H9 (cell line): ENCODE results near the gene EME1. TPM values are rescaled to one million over a fixed set of nuclear protein-coding genes. Genes with fewer than 3 reads are reported as not detected.

Experiments used
- DNase-seq: peaks from one replicate; pipeline ENCODE4 v3.0.0-alpha.2; 2017
- H2AFZ ChIP-seq: one replicate; pipeline ENCODE4 v1.6.1; 2013; ENCODE audit warnings: mild to moderate bottlenecking, low read length, control low read depth, moderate library complexity
- H2AK5ac ChIP-seq: 2 replicates; pipeline ENCODE4 v1.6.1; 2013; ENCODE audit warnings: low read length, control low read depth, mixed read lengths; ENCODE audit not compliant: insufficient read length
- H2BK120ac ChIP-seq: one replicate; pipeline ENCODE4 v1.6.1; 2013; ENCODE audit warnings: low read depth, mild to moderate bottlenecking, low read length, control low read depth, inconsistent platforms; ENCODE audit not compliant: poor library complexity, severe bottlenecking
- H2BK12ac ChIP-seq: 2 replicates; pipeline ENCODE4 v1.6.1; 2013; ENCODE audit warnings: low read length, control low read depth, mixed read lengths, low read depth; ENCODE audit not compliant: insufficient read length
- H2BK15ac ChIP-seq: 2 replicates; pipeline ENCODE4 v1.6.1; 2013; ENCODE audit warnings: low read depth, low read length, control low read depth
- H2BK20ac ChIP-seq: one replicate; pipeline ENCODE4 v1.6.1; 2013; ENCODE audit warnings: low read depth, mild to moderate bottlenecking, low read length, control low read depth, inconsistent platforms; ENCODE audit not compliant: poor library complexity, severe bottlenecking
- H2BK5ac ChIP-seq: 2 replicates; pipeline ENCODE4 v1.6.1; 2013; ENCODE audit warnings: low read length, control low read depth, mixed read lengths; ENCODE audit not compliant: insufficient read length
- H3K14ac ChIP-seq: 2 replicates; pipeline ENCODE4 v1.6.1; 2013; ENCODE audit warnings: low read length, control low read depth; ENCODE audit not compliant: insufficient read depth
- H3K18ac ChIP-seq: 2 replicates; pipeline ENCODE4 v1.6.1; 2013; ENCODE audit warnings: low read depth, mild to moderate bottlenecking, mixed read lengths, low read length, control low read depth; ENCODE audit not compliant: insufficient read length
- H3K23ac ChIP-seq: 2 replicates; pipeline ENCODE4 v1.6.1; 2013; ENCODE audit warnings: low read length, control low read depth, mixed read lengths, low read depth; ENCODE audit not compliant: insufficient read length
- H3K23me2 ChIP-seq: 2 replicates; pipeline ENCODE4 v1.6.1; 2013; ENCODE audit warnings: low read depth, mild to moderate bottlenecking, mixed read lengths, low read length, control low read depth; ENCODE audit not compliant: insufficient read length, poor library complexity, severe bottlenecking
- H3K27ac ChIP-seq: 2 replicates; pipeline ENCODE4 v1.5.1; 2013; ENCODE audit warnings: low read length, control low read depth, mixed read lengths, low read depth; ENCODE audit not compliant: insufficient read length
- H3K27me3 ChIP-seq: 2 replicates; pipeline ENCODE4 v1.6.1; 2013; ENCODE audit warnings: low read length, control low read depth, inconsistent platforms; ENCODE audit not compliant: insufficient read depth
- H3K4ac ChIP-seq: 2 replicates; pipeline ENCODE4 v1.6.1; 2013; ENCODE audit warnings: low read depth, mild to moderate bottlenecking, control low read depth, inconsistent platforms, low read length, moderate library complexity
- H3K4me1 ChIP-seq: 2 replicates; pipeline ENCODE4 v1.6.1; 2013; ENCODE audit warnings: low read length, control low read depth, inconsistent platforms; ENCODE audit not compliant: insufficient read depth
- H3K4me2 ChIP-seq: 2 replicates; pipeline ENCODE4 v1.6.1; 2013; ENCODE audit warnings: low read length, control low read depth, mixed read lengths; ENCODE audit not compliant: insufficient read length, insufficient read depth
- H3K56ac ChIP-seq: 2 replicates; pipeline ENCODE4 v1.6.1; 2013; ENCODE audit warnings: low read depth, mild to moderate bottlenecking, mixed read lengths, low read length, control low read depth; ENCODE audit not compliant: insufficient read length
- H3K79me1 ChIP-seq: 2 replicates; pipeline ENCODE4 v1.6.1; 2013; ENCODE audit warnings: low read depth, mild to moderate bottlenecking, moderate library complexity, low read length, control low read depth, inconsistent platforms; ENCODE audit not compliant: insufficient read depth, poor library complexity, severe bottlenecking
- H3K79me2 ChIP-seq: 2 replicates; pipeline ENCODE4 v1.6.1; 2013; ENCODE audit warnings: low read length, control low read depth, inconsistent platforms; ENCODE audit not compliant: insufficient read depth
- H3K9ac ChIP-seq: 2 replicates; pipeline ENCODE4 v1.6.1; 2013; ENCODE audit warnings: low read length, control low read depth, mixed read lengths; ENCODE audit not compliant: insufficient read length; ENCODE audit errors: extremely low read depth
- H3K9me3 ChIP-seq: one replicate; pipeline ENCODE4 v1.6.1; 2013; ENCODE audit warnings: low read depth, low read length, inconsistent platforms; ENCODE audit not compliant: control insufficient read depth
- H3T11ph ChIP-seq: one replicate; pipeline ENCODE4 v1.6.1; 2013; ENCODE audit warnings: mild to moderate bottlenecking, low read length, control low read depth, inconsistent platforms
- H4K20me1 ChIP-seq: one replicate; pipeline ENCODE4 v1.6.1; 2013; ENCODE audit not compliant: control insufficient read depth, insufficient read length, insufficient read depth
- H4K5ac ChIP-seq: 2 replicates; pipeline ENCODE4 v1.6.1; 2013; ENCODE audit warnings: low read depth, mild to moderate bottlenecking, mixed read lengths, low read length, control low read depth; ENCODE audit not compliant: insufficient read length
- H4K8ac ChIP-seq: replicated peaks from 2 replicates; pipeline ENCODE4 v1.6.1; 2013; ENCODE audit warnings: low read length, control low read depth, mixed read lengths, low read depth; ENCODE audit not compliant: insufficient read length
- H4K91ac ChIP-seq: 2 replicates; pipeline ENCODE4 v1.6.1; 2013; ENCODE audit warnings: low read depth, mild to moderate bottlenecking, moderate library complexity, mixed read lengths, low read length, control low read depth; ENCODE audit not compliant: insufficient read length
- H3K27ac Mint-ChIP-seq, 3 experiments: 2 replicates in 2 of 3; 3 replicates in 1 of 3; pipeline ENCODE4 v1.8.0; 2020 to 2021; ENCODE audit warnings: mixed read lengths in 3 of 3, mild to moderate bottlenecking in 1 of 3, moderate library complexity in 1 of 3
- H3K27me3 Mint-ChIP-seq: 2 replicates; pipeline ENCODE4 v1.8.0; 2021; ENCODE audit warnings: low read depth, mild to moderate bottlenecking, moderate library complexity, mixed read lengths
- H3K36me3 Mint-ChIP-seq, 3 experiments: 2 replicates in 2 of 3; 3 replicates in 1 of 3; pipeline ENCODE4 v1.8.0; 2020 to 2021; ENCODE audit warnings: low read depth in 3 of 3, mixed read lengths in 3 of 3; ENCODE audit not compliant: insufficient read depth in 1 of 3
- H3K4me1 Mint-ChIP-seq, 2 experiments: 2 replicates each; pipeline ENCODE4 v1.8.0; 2020; ENCODE audit warnings: mixed read lengths in 2 of 2
- H3K4me3 Mint-ChIP-seq, 2 experiments: 2 replicates in 1 of 2; 3 replicates in 1 of 2; pipeline ENCODE4 v1.8.0; 2020 to 2021; ENCODE audit warnings: mild to moderate bottlenecking in 2 of 2, mixed read lengths in 2 of 2, moderate library complexity in 1 of 2
- H3K9me3 Mint-ChIP-seq, 2 experiments: 2 replicates in 1 of 2; 3 replicates in 1 of 2; pipeline ENCODE4 v1.8.0; 2020; ENCODE audit warnings: mild to moderate bottlenecking in 2 of 2, mixed read lengths in 2 of 2, moderate library complexity in 1 of 2
- WGBS: extraction: QIAGEN DNeasy Blood & Tissue Kit; methylation state at CpG from one replicate; pipeline ENCODE4 v1.1.7; 2013; ENCODE audit warnings: missing lambda C conversion rate, low lambda C conversion rate, mixed read lengths; ENCODE audit not compliant: insufficient read length; ENCODE audit errors: extremely low coverage; 5-methylcytosine and 5-hydroxymethylcytosine counted together
- total RNA-seq: library from RNA; stranded (reverse); gene quantifications from 2 replicates; pipeline ENCODE4 v1.2.1, GENCODE V29; 2021
- TF ChIP-seq, protein P1 (sequence below): fragments of 200-600 bp; sonication (generic); conservative IDR thresholded peaks from 3 replicates; pipeline ENCODE4 v1.8.0; 2021; ENCODE audit warnings: antibody characterized with exemption, mild to moderate bottlenecking

EME1 gene
- total RNA-seq, 1 experiment from 2014 or later: 15.1 TPM

DNA sequence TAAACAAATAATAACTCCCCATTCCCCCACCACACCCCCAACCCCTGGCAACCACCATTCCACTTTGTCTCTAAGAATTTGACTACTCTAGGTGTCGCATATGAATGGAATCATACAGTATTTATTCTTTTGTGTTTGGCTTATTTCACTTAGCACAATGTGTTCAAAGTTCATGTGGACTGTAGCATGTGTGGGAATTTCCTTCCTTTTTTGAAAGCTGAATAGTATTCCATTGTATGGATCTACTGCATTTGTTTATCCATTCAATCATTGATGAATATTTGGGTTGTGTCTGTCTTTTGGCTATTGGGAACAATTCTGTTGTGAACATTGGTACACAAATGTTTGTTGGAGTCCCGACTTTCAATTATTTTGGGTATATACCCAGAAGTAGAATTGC lies 49.7 kb downstream of the EME1 start:
- H3K27ac ChIP-seq: no peak overlapping the region

More for the DNA sequence above, 49.7 kb downstream of the EME1 start:
- Histone ChIP-seq H3K79me2 (no peaks in the 10 kb centered on the region), H3K9ac (no peak overlapping the region), H2BK15ac (no peak overlapping the region), H3K14ac (no peak overlapping the region), H3K4me1 (no peaks in the 10 kb centered on the region; the same call in 1 of the 2 replicates), H4K5ac (no peak overlapping the region), H3K79me1 (no peaks in the 10 kb centered on the region), H3K23ac (no peak overlapping the region), H3K23me2 (peaks cover 12% of the 10 kb centered on the region), H3K9me3 (no peaks in the 10 kb centered on the region), H2BK120ac (no peak overlapping the region), H3K56ac (no peak overlapping the region), H2AFZ (no peak overlapping the region), H2BK12ac (no peak overlapping the region), H3K18ac (no peak overlapping the region), H4K91ac (no peak overlapping the region), H3K4me2 (no peak overlapping the region), H4K20me1 (no peaks in the 10 kb centered on the region), H3K4ac (no peak overlapping the region), H2BK5ac (no peak overlapping the region), H2BK20ac (no peak overlapping the region), H2AK5ac (no peak overlapping the region), H3T11ph (no peak overlapping the region), H3K27me3 (no peaks in the 10 kb centered on the region; the same call in 1 of the 2 replicates), H4K8ac (no peak overlapping the region)
- Mint-ChIP-seq H3K27ac (no peak overlapping the region; a peak in 1 of 7 replicates), H3K4me1 (peaks cover 16 to 17% of the 10 kb centered on the region in 2 experiments), H3K36me3 (peaks cover 2 to 13% (median 4%) of the 10 kb centered on the region in 3 experiments), H3K9me3 (peaks cover 16 to 18% of the 10 kb centered on the region in 2 experiments), H3K4me3 (no peak overlapping the region), H3K27me3 (peaks cover 26% of the 10 kb centered on the region)
- TF ChIP-seq, protein P1, sequence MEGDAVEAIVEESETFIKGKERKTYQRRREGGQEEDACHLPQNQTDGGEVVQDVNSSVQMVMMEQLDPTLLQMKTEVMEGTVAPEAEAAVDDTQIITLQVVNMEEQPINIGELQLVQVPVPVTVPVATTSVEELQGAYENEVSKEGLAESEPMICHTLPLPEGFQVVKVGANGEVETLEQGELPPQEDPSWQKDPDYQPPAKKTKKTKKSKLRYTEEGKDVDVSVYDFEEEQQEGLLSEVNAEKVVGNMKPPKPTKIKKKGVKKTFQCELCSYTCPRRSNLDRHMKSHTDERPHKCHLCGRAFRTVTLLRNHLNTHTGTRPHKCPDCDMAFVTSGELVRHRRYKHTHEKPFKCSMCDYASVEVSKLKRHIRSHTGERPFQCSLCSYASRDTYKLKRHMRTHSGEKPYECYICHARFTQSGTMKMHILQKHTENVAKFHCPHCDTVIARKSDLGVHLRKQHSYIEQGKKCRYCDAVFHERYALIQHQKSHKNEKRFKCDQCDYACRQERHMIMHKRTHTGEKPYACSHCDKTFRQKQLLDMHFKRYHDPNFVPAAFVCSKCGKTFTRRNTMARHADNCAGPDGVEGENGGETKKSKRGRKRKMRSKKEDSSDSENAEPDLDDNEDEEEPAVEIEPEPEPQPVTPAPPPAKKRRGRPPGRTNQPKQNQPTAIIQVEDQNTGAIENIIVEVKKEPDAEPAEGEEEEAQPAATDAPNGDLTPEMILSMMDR: no peak
- DNase-seq: no peak
- WGBS: no CpG with 5 or more reads among the region's 2 CpGs
